GM19324 (cell line): Measurements from ENCODE around the gene FAM98B.

Source experiments
- ATAC-seq: cut with Tn5 transposase; IDR thresholded peaks from one replicate; pipeline ENCODE4 v1.9.1; 2021; ENCODE audit warnings: mild to moderate bottlenecking, moderate library complexity; ENCODE audit not compliant: unreplicated experiment, low FRiP score

Gene FAM98B

GRCh38 chr15:38504680-38505467 is 50.9 kb downstream of the FAM98B start:
- no peak for ATAC-seq

GRCh38 chr15:38506997-38507396 is 53.1 kb downstream of the FAM98B start:
- no peak for ATAC-seq

GRCh38 chr15:38507570-38507969 is 53.6 kb downstream of the FAM98B start:
- ATAC-seq: no peak

- no peak for ATAC-seq
These were observed 54.7 kb downstream of the FAM98B start for GRCh38 chr15:38508647-38509046.

GRCh38 chr15:38509152-38509551 is 55.2 kb downstream of the FAM98B start:
- ATAC-seq: no peak

GRCh38 chr15:38512901-38513300 is 59.0 kb downstream of the FAM98B start:
- ATAC-seq: no peak

- peak; percentile 82 for ATAC-seq
These were observed 60.7 kb downstream of the FAM98B start for GRCh38 chr15:38514601-38515000.

GRCh38 chr15:38516626-38517025 is 62.7 kb downstream of the FAM98B start:
- no peak for ATAC-seq

GRCh38 chr15:38517312-38517975 is 63.5 kb downstream of the FAM98B start:
- no peak for ATAC-seq

- no peak for ATAC-seq
These were observed 64.2 kb downstream of the FAM98B start for GRCh38 chr15:38518084-38518483.

GRCh38 chr15:38520035-38520434 is 66.1 kb downstream of the FAM98B start:
- ATAC-seq: no peak

GRCh38 chr15:38521316-38521715 is 67.4 kb downstream of the FAM98B start:
- ATAC-seq: no peak

- no peak for ATAC-seq
These were observed 69.0 kb downstream of the FAM98B start for GRCh38 chr15:38522922-38523321.

GRCh38 chr15:38524156-38524555 is 70.2 kb downstream of the FAM98B start:
- no peak for ATAC-seq

- ATAC-seq: no peak
These were observed 71.6 kb downstream of the FAM98B start for GRCh38 chr15:38525489-38525888.

GRCh38 chr15:38526158-38526557 is 72.2 kb downstream of the FAM98B start:
- no peak for ATAC-seq

GRCh38 chr15:38528294-38528693 is 74.4 kb downstream of the FAM98B start:
- ATAC-seq: no peak

- ATAC-seq: no peak
These were observed 76.2 kb downstream of the FAM98B start for GRCh38 chr15:38530113-38530512.

- ATAC-seq: no peak
These were observed 77.6 kb downstream of the FAM98B start for GRCh38 chr15:38531509-38531908.

GRCh38 chr15:38532728-38533127 is 78.8 kb downstream of the FAM98B start:
- ATAC-seq: no peak

- no peak for ATAC-seq
These were observed 79.5 kb downstream of the FAM98B start for GRCh38 chr15:38533416-38533915.

GRCh38 chr15:38533926-38534325 is 80.0 kb downstream of the FAM98B start:
- no peak for ATAC-seq
